T-helper 1 cell (primary cell): ENCODE results near the gene BRSK2.

ENCODE experiments used
- DNase-seq, 5 donors: peaks; one replicate each; pipeline ENCODE4 v3.0.0-alpha.2; 2012 to 2020

Gene BRSK2

GRCh38 chr11:1484061-1484671, 94.4 kb downstream of the BRSK2 start:
- DNase-seq, result no peak

- DNase-seq, result no peak
These were observed 95.2 kb downstream of the BRSK2 start for GRCh38 chr11:1484695-1485503.

GRCh38 chr11:1485504-1485885, 95.8 kb downstream of the BRSK2 start:
- no peak for DNase-seq

GRCh38 chr11:1486054-1486825, 96.5 kb downstream of the BRSK2 start, which contains the start of gene MOB2:
Gene MOB2 (minus strand): TSS chr11:1486779. CDS start chr11:1486556, 223 bp downstream.
- no peak for DNase-seq

GRCh38 chr11:1487091-1487850, 97.5 kb downstream of the BRSK2 start:
- no peak for DNase-seq

- no peak for DNase-seq
These were observed 98.3 kb downstream of the BRSK2 start for GRCh38 chr11:1487851-1488574.

- no peak for DNase-seq
These were observed 98.9 kb downstream of the BRSK2 start for GRCh38 chr11:1488575-1489180.

GRCh38 chr11:1490651-1491050, 100.9 kb downstream of the BRSK2 start:
- DNase-seq, result no peak

- DNase-seq, result no peak
These were observed 101.6 kb downstream of the BRSK2 start for GRCh38 chr11:1491379-1491778.

- DNase-seq, result no peak
These were observed 104.0 kb downstream of the BRSK2 start for GRCh38 chr11:1493650-1494244.

GRCh38 chr11:1494650-1495049, 104.9 kb downstream of the BRSK2 start:
- no peak for DNase-seq

GRCh38 chr11:1496091-1496760, 106.5 kb downstream of the BRSK2 start:
- DNase-seq, result no peak

GRCh38 chr11:1496761-1497095, 107.0 kb downstream of the BRSK2 start:
- no peak for DNase-seq

- DNase-seq, result no peak
These were observed 107.9 kb downstream of the BRSK2 start for GRCh38 chr11:1497600-1497999.

GRCh38 chr11:1498262-1498661, 108.5 kb downstream of the BRSK2 start:
- no peak for DNase-seq

GRCh38 chr11:1499261-1499890, 109.6 kb downstream of the BRSK2 start:
- DNase-seq, result no peak

GRCh38 chr11:1499899-1500298, 110.2 kb downstream of the BRSK2 start:
- DNase-seq, result no peak

- no peak for DNase-seq
These were observed 111.0 kb downstream of the BRSK2 start for GRCh38 chr11:1500466-1501420.
